Natural killer cell (primary cell): ENCODE data around the gene SLC6A8. TPM values are rescaled to one million over a fixed set of nuclear protein-coding genes. Genes with fewer than 3 reads are reported as not detected.
A peak's percentile ranks its signal among the peaks of the same experiment; 100 is the strongest.
"Not testable (repeated sequence)": the region's sequence is repeated elsewhere in the genome, so short reads cannot be mapped to it uniquely, and the experiment has no call there.

Source experiments
- ATAC-seq, 3 donors: fragments of 150-1000 bp in 2 of 3; fragments of 200-7000 bp in 1 of 3; cut with Tn5 transposase; 1 replicate in 1 of 3; 2 replicates in 2 of 3; pipeline ENCODE4 v1.10.0; 2021; ENCODE audit warnings: mild to moderate bottlenecking in 2 of 3, moderate library complexity in 2 of 3
- DNase-seq, 2 donors: peaks; one replicate each; pipeline versions ENCODE4 v3.0.0 to v3.0.0-alpha.2; 2013 to 2021; ENCODE audit warnings: mixed read lengths in 1 of 2
- H3K27ac ChIP-seq: one replicate; pipeline ENCODE4 v1.5.1; 2013; ENCODE audit warnings: mild to moderate bottlenecking, low read length
- H3K27me3 ChIP-seq: one replicate; pipeline ENCODE4 v1.6.1; 2013; ENCODE audit warnings: low read length; ENCODE audit not compliant: control insufficient read depth, insufficient read depth
- H3K36me3 ChIP-seq: one replicate; pipeline ENCODE4 v1.6.1; 2013; ENCODE audit warnings: low read length; ENCODE audit not compliant: control insufficient read depth, insufficient read depth
- H3K4me1 ChIP-seq: one replicate; pipeline ENCODE4 v1.6.1; 2013; ENCODE audit warnings: low read length; ENCODE audit not compliant: control insufficient read depth, insufficient read depth
- H3K4me3 ChIP-seq: one replicate; pipeline ENCODE4 v1.5.1; 2013; ENCODE audit warnings: low read length
- H3K9me3 ChIP-seq: one replicate; pipeline ENCODE4 v1.6.1; 2013; ENCODE audit warnings: low read length; ENCODE audit not compliant: control insufficient read depth, insufficient read depth
- H3K27ac Mint-ChIP-seq, 2 donors: one replicate each; pipeline ENCODE4 v1.8.0; 2022; ENCODE audit warnings: mild to moderate bottlenecking in 2 of 2, mixed read lengths in 2 of 2, moderate library complexity in 1 of 2
- H3K27me3 Mint-ChIP-seq, 2 donors: one replicate each; pipeline ENCODE4 v1.8.0; 2022; ENCODE audit warnings: low read depth in 2 of 2, mixed read lengths in 2 of 2
- H3K36me3 Mint-ChIP-seq: one replicate; pipeline ENCODE4 v1.8.0; 2022; ENCODE audit warnings: mixed read lengths
- H3K4me1 Mint-ChIP-seq, 2 donors: one replicate each; pipeline ENCODE4 v1.8.0; 2022; ENCODE audit warnings: mixed read lengths in 2 of 2
- H3K4me3 Mint-ChIP-seq: one replicate; pipeline ENCODE4 v1.8.0; 2022; ENCODE audit warnings: mild to moderate bottlenecking, moderate library complexity, mixed read lengths
- H3K9me3 Mint-ChIP-seq, 2 donors: one replicate each; pipeline ENCODE4 v1.8.0; 2022; ENCODE audit warnings: mixed read lengths in 2 of 2
- WGBS: methylation state at CpG from one replicate; pipeline ENCODE4 v1.1.7; 2013; ENCODE audit warnings: missing lambda C conversion rate; ENCODE audit not compliant: insufficient coverage; 5-methylcytosine and 5-hydroxymethylcytosine counted together
- intact Hi-C: fragments of 100-400 bp; cut with micrococcal nuclease; formaldehyde crosslinking; loops from one replicate; pipeline ENCODE4 v1.14.2; 2022
- total RNA-seq, 4 donors: library from RNA; stranded (reverse); fragments of 120-200 nt in 1 of 4; gene quantifications; one replicate each; pipeline versions ENCODE4 v1.2.3 to v1.2.4, GENCODE V29; 2013 to 2022
- TF ChIP-seq, protein P1 (sequence below): fragments of 200-600 bp; IDR thresholded peaks from one replicate; pipeline ENCODE4 v1.8.0; 2022; ENCODE audit warnings: antibody characterized with exemption

The SLC6A8 gene
- total RNA-seq, 3 donors from 2014 or later (not counting 1 experiment from before 2014, with no cell fraction given) = 0.77 to 2.5 (median 1.4) TPM

DNA sequence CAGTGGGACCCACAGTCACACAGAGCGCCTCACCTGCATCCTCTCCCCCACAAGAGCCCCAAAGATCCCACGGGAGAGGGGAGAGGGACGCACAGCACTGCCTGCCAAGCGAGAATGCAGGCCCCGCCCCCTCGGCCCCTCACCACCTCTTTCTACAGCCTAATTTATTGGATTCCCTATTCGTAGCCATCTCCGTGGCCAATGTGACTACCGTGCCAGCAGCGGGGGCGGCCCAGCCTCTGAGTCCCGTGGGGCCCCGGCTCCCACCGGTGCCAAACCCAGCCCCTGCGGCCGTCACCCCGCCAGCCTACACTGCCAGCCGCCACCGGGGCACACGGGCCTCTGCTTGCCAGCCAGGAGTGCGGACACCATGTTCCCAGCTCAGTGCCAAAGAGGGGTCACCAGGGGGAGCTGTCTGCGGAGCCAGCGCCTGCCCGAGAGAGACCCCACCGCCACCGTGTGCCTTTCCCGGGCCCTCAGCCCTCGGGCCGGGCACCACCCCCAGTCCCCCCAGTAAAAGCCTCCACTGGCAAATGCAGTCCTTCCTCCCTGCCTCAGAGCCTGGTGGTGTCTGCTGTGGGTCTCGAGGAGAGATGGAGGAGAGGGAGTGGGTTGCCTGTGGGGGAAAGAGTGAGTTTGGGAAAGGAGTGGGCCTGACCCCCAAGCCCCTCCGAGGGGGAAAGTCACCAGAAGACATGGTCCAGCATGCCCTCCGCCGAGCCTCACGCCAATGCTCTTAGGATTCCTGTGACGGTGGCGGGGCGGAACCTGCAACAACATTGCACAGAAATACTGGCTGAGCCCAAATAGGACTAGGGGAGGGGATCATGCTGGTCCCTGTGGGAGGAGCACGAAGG lies 56.7 kb downstream of the SLC6A8 start:
- intact Hi-C loops = no loop called here
- no peak overlapping the region for H3K27ac Mint-ChIP-seq
- no peak overlapping the region for H3K4me3 Mint-ChIP-seq
- no peaks in the 10 kb centered on the region for H3K27me3 ChIP-seq
- TF ChIP-seq, protein P1, sequence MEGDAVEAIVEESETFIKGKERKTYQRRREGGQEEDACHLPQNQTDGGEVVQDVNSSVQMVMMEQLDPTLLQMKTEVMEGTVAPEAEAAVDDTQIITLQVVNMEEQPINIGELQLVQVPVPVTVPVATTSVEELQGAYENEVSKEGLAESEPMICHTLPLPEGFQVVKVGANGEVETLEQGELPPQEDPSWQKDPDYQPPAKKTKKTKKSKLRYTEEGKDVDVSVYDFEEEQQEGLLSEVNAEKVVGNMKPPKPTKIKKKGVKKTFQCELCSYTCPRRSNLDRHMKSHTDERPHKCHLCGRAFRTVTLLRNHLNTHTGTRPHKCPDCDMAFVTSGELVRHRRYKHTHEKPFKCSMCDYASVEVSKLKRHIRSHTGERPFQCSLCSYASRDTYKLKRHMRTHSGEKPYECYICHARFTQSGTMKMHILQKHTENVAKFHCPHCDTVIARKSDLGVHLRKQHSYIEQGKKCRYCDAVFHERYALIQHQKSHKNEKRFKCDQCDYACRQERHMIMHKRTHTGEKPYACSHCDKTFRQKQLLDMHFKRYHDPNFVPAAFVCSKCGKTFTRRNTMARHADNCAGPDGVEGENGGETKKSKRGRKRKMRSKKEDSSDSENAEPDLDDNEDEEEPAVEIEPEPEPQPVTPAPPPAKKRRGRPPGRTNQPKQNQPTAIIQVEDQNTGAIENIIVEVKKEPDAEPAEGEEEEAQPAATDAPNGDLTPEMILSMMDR = no peak
- peaks cover 10 to 18% of the 10 kb centered on the region in 2 donors for H3K27me3 Mint-ChIP-seq
- H3K9me3 Mint-ChIP-seq = no peaks in the 10 kb centered on the region
- H3K4me1 ChIP-seq = peaks cover 15% of the 10 kb centered on the region
- no peaks in the 10 kb centered on the region for H3K36me3 Mint-ChIP-seq
- H3K27ac ChIP-seq = no peak overlapping the region
- no peaks in the 10 kb centered on the region for H3K9me3 ChIP-seq
- no peak overlapping the region for H3K4me3 ChIP-seq
- no peaks in the 10 kb centered on the region for H3K36me3 ChIP-seq
- ATAC-seq (no peak), DNase-seq (peak in 1 of 2 donors; percentile 43)
- 27% methylated on average over 35 of the region's 38 CpGs for WGBS
- H3K4me1 Mint-ChIP-seq = peaks cover 0 to 7% of the 10 kb centered on the region in 2 donors

DNA sequence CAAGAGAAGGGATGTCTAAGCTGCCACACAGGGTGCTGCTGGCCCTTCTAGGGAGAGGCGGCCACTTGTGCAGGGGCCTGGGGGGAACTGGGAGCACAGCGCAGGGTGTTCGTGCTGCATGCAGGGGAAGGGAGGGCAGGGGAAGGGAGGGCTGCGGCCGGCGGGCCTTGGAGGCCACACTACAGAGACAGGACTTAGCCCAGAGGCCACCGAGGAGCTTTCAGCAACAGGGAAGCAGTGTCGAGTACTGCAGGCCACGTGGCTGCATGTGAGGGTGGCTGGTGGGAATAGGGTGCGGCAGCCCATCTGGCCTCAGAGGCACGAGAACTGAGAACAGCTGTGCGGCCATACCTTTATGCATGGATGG lies 57.3 kb downstream of the SLC6A8 start:
- not testable (repeated sequence) for H3K4me3 Mint-ChIP-seq

More for the DNA sequence above, 57.3 kb downstream of the SLC6A8 start:
- DNase-seq, ATAC-seq, H3K27me3 ChIP-seq, H3K4me1 Mint-ChIP-seq, H3K27ac Mint-ChIP-seq, H3K4me1 ChIP-seq, H3K9me3 ChIP-seq, H3K36me3 Mint-ChIP-seq, intact Hi-C loops, H3K9me3 Mint-ChIP-seq, H3K36me3 ChIP-seq, H3K27ac ChIP-seq, H3K4me3 ChIP-seq: not testable (repeated sequence)
- 32% methylated on average over 10 of the region's 12 CpGs for WGBS
- peaks cover 13 to 24% of the 10 kb centered on the region in 2 donors for H3K27me3 Mint-ChIP-seq

Other genes starting within 250 kb of the SLC6A8 start
- 1 to 10 TPM; 1.6 to 3.4 (median 3.1) TPM for gene TREX2, start 241.9 kb upstream of the SLC6A8 start, total RNA-seq
- gene HAUS7, start 217.3 kb upstream of the SLC6A8 start, total RNA-seq = 10 to 100 TPM; 27.4 to 33.1 (median 31.9) TPM
- not detected for gene BGN, start 192.9 kb upstream of the SLC6A8 start, total RNA-seq
- not detected for gene ATP2B3, start 170.3 kb upstream of the SLC6A8 start, total RNA-seq
- gene CCNQ, start 88.8 kb upstream of the SLC6A8 start, total RNA-seq = 10 to 100 TPM in 2 of 3 donors, 1 to 10 TPM in 1; 9.0 to 17.2 (median 12.5) TPM
- not detected for gene DUSP9, start 40.7 kb upstream of the SLC6A8 start, total RNA-seq
- 1 to 10 TPM in 1 of 3 donors, under 1 TPM in 2; 0.66 to 1.1 (median 0.97) TPM for gene PNCK, start 14.1 kb upstream of the SLC6A8 start, total RNA-seq
- gene BCAP31, start 36.5 kb downstream of the SLC6A8 start, total RNA-seq = 100 to 1,000 TPM; 109 to 131 (median 119) TPM
- gene ABCD1, start 36.9 kb downstream of the SLC6A8 start, total RNA-seq = 10 to 100 TPM; 12.2 to 13.9 (median 13.8) TPM
- 1 to 10 TPM in 2 of 3 donors, not detected in 1; 1.2 to 1.3 TPM for gene PLXNB3, start 76.3 kb downstream of the SLC6A8 start, total RNA-seq
- not detected for gene SRPK3, start 93.1 kb downstream of the SLC6A8 start, total RNA-seq
- 10 to 100 TPM; 70.1 to 76.5 (median 71.1) TPM for gene IDH3G, start 106.4 kb downstream of the SLC6A8 start, total RNA-seq
- gene SSR4, start 106.7 kb downstream of the SLC6A8 start, total RNA-seq = 100 to 1,000 TPM; 160 to 280 (median 189) TPM
- gene PDZD4, start 142.6 kb downstream of the SLC6A8 start, total RNA-seq = 100 to 1,000 TPM; 101 to 177 (median 157) TPM
- gene L1CAM, start 198.2 kb downstream of the SLC6A8 start, total RNA-seq = under 1 TPM in 2 of 3 donors, not detected in 1; 0.23 to 0.98 TPM
- not detected for gene AVPR2, start 216.7 kb downstream of the SLC6A8 start, total RNA-seq
- 100 to 1,000 TPM; 352 to 398 (median 384) TPM for gene ARHGAP4, start 238.3 kb downstream of the SLC6A8 start, total RNA-seq
- gene NAA10, start 247.1 kb downstream of the SLC6A8 start, total RNA-seq = 10 to 100 TPM; 63.4 to 82.3 (median 73.1) TPM